ENCODE results near the gene WDR38. TPM values are rescaled to one million over a fixed set of nuclear protein-coding genes. Genes with fewer than 3 reads are reported as not detected.
"Not testable (repeated sequence)": the region's sequence is repeated elsewhere in the genome, so short reads cannot be mapped to it uniquely, and the experiment has no call there.

The WDR38 gene
- polyA plus RNA-seq, 3 donors: 0.30 to 0.46 (median 0.35) TPM

- no peak for DNase-seq (ENCODE audit: extremely low read depth in 1 of 11, low read depth in 9 of 11, low spot score in 4 of 11)
Measured at GRCh38 chr9:124828489-124829333, 24.5 kb upstream of the WDR38 start.

- no peak for DNase-seq (ENCODE audit: extremely low read depth in 1 of 11, low read depth in 9 of 11, low spot score in 4 of 11)
Measured at GRCh38 chr9:124829334-124829669, 24.0 kb upstream of the WDR38 start.

- DNase-seq (ENCODE audit: extremely low read depth in 1 of 11, low read depth in 9 of 11, low spot score in 4 of 11): no peak
Measured at GRCh38 chr9:124830593-124830992, 22.7 kb upstream of the WDR38 start.

- DNase-seq (ENCODE audit: extremely low read depth in 1 of 11, low read depth in 9 of 11, low spot score in 4 of 11): no peak
Measured at GRCh38 chr9:124831642-124832364, 21.5 kb upstream of the WDR38 start.

GRCh38 chr9:124834591-124834990, 18.7 kb upstream of the WDR38 start:
- DNase-seq (ENCODE audit: extremely low read depth in 1 of 11, low read depth in 9 of 11, low spot score in 4 of 11): no peak

DNA sequence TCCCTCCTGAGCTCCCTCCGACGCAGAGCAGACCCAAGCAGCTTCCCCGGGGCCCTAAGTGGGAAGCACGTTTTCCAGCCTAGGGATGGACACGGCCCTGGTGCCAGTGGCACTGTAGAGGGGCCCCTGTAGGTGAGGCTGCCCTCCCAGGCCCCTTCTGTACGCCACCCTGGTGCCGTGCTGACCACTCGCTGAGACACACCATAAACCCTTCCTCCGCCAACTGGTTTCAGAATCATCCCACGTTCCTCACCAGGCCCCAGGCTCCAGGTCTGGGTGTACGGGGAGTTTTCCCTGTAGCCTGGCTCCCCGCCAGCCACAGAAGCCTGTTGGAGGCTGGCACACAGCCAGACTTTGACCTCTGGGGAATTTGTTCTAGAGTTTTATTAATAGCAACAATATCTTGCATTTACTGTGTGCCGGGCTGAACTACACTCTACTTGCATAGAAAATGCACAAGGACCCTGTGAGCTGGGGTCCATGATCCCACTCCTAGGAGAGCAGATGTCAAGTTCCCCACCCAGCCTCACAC, 18.2 kb upstream of the WDR38 start:
- peak in 6 of 11 donors; percentile 39 to 74 (median 53) for DNase-seq (ENCODE audit: extremely low read depth in 1 of 11, low read depth in 9 of 11, low spot score in 4 of 11)

DNA sequence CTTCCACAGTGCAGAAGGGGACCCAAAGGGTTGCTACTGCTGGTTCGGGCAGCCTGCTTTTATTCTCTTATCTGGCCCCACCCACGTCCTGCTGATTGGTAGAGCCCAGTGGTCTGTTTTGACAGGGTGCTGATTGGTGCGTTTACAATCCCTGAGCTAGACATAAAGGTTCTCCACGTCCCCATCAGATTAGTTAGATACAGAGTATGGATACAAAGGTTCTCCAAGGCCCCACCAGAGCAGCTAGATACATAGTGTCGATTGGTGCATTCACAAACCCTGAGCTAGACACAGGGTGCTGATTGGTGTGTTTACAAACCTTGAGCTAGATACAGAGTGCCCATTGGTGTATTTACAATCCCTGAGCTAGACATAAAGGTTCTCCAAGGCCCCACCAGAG, 15.1 kb upstream of the WDR38 start:
- DNase-seq (ENCODE audit: extremely low read depth in 1 of 11, low read depth in 9 of 11, low spot score in 4 of 11): not testable (repeated sequence)

- not testable (repeated sequence) for DNase-seq (ENCODE audit: extremely low read depth in 1 of 11, low read depth in 9 of 11, low spot score in 4 of 11)
Measured at GRCh38 chr9:124838567-124839275, 14.5 kb upstream of the WDR38 start.

- DNase-seq (ENCODE audit: extremely low read depth in 1 of 11, low read depth in 9 of 11, low spot score in 4 of 11): no peak
Measured at GRCh38 chr9:124839612-124840299, 13.5 kb upstream of the WDR38 start.

DNA sequence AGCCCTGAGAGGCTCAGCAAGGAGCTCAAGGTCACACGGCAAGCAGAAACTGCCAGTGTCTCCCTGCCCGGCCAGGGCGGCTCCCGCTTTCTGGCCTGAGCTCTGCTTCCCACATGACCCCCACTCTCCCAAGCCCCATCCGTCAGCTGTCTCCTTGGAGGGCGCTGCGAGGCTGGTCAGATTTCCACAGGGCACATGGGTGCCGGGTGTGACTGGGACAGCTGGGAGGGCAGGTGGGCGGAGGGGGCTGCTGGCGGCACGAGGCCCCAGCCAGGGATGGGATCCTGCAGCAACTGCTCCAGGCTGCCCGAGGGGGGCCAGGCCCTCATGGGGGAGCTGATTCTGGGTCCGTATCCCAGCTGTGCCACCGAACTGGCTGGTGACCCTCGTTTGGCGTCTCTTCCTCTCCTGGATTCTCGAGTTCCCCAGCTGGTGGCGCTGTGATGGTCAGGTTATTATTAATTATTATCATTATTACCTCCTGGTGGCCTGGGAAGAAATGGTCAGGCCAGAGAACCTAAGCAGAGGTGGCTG, 12.9 kb upstream of the WDR38 start:
- no peak for DNase-seq (ENCODE audit: extremely low read depth in 1 of 11, low read depth in 9 of 11, low spot score in 4 of 11)

DNA sequence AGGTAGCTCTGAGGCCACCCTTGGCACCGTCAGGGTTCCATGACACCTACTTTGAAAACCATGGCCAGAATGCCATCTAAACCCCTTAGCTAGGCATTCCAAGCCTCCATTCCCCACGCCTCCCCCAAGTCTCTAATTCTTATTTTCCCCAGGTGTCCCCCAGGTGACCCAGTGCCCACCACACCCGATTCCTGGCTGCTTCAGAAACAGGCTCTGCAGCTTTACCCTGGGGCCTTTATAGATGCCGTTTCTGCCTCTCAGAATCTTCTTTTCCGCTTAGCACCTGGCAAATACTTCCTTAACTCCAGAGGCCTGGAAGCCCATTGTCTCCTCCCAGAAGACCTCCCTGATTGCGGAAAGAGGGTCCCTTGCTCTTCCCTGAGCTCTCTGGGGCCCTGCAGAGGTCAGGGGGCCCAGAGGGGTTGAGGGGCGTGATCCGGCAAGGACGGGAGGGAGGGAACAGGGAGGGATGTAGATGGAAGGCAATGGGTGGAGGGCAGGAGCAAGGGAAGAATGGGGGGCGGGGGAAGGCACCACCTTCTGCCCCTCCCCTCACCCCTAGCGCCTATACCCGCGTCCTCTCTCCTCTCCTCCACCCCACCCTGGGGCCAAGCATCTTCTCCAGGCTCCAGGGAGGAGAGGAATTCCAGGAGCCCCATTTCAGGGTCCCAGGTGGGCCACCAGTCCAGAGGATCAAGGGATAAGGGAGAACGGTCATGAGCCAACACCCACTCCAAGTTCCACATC, 12.0 kb upstream of the WDR38 start:
- no peak for DNase-seq (ENCODE audit: extremely low read depth in 1 of 11, low read depth in 9 of 11, low spot score in 4 of 11)

DNA sequence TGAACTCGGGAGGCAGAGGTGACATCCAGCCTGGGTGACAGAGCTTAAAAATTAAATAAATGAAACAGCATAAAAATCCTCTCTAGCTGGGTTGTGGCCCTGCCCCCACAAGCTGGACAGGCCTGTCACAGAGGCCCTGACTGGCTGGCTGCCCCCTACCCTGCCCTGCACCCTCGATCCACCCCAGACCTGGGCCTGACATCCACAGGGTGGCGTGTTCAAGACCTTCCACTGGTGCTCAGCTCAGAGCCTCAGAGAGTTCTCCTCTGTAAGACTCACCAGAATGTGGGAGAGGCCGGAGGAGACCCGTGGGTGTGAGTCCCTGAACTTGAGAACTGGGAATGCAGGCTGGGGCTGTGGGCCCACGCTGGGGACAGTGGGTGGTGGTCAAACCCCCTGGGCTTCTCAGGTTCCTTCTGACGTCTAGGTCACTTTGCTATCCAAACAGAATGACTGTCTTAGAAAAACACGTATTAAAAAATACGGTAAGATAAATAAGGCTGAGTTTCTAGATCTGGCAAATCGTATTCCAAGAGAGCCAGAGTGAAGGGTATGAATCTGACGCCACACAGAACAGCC, 9.7 kb upstream of the WDR38 start:
- no peak for DNase-seq (ENCODE audit: extremely low read depth in 1 of 11, low read depth in 9 of 11, low spot score in 4 of 11)

DNA sequence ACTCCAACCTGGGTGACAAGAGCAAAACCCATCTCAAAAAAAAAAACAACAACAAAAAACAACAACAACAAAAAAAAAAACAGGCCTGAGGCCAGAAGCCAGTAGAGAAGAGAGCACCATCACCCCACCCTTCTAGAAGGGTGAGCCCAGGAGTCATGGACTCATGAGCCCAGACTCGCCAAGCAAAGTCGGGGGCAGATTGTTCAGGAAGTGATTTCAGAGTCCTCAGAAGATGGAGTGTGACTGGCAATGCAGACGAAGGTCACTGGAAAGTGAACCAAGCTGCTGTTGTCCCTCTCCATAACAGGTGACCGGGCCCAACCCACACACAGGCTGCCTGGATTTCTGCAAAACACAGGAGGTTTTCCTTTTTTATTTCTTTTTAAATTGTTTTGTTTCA, 9.0 kb upstream of the WDR38 start:
- no peak for DNase-seq (ENCODE audit: extremely low read depth in 1 of 11, low read depth in 9 of 11, low spot score in 4 of 11)

GRCh38 chr9:124846467-124846866, 6.8 kb upstream of the WDR38 start:
- DNase-seq (ENCODE audit: extremely low read depth in 1 of 11, low read depth in 9 of 11, low spot score in 4 of 11): not testable (repeated sequence)

DNA sequence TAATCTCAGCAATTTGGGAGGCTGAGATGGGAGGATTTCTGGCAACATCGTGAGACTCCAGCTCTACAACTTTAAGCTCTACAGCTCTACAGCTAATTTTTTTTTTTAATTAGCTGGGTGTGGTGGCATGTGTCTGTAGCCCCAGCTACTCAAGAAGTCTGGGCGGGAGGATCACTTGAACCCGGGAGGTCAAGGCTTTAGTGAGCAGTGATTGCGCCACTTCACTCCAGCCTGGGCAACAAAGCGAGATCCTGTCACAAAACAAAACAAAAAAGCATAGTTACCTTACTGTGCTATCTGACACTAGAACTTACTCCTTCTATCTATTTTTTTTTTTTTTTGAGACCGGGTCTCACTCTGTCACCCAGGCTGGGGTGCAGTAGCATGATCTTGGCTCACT, 6.3 kb upstream of the WDR38 start:
- DNase-seq (ENCODE audit: extremely low read depth in 1 of 11, low read depth in 9 of 11, low spot score in 4 of 11): no peak

- DNase-seq (ENCODE audit: extremely low read depth in 1 of 11, low read depth in 9 of 11, low spot score in 4 of 11): peak in 1 of 11 donors; percentile 62
Measured at GRCh38 chr9:124849801-124850200, 3.5 kb upstream of the WDR38 start.

DNA sequence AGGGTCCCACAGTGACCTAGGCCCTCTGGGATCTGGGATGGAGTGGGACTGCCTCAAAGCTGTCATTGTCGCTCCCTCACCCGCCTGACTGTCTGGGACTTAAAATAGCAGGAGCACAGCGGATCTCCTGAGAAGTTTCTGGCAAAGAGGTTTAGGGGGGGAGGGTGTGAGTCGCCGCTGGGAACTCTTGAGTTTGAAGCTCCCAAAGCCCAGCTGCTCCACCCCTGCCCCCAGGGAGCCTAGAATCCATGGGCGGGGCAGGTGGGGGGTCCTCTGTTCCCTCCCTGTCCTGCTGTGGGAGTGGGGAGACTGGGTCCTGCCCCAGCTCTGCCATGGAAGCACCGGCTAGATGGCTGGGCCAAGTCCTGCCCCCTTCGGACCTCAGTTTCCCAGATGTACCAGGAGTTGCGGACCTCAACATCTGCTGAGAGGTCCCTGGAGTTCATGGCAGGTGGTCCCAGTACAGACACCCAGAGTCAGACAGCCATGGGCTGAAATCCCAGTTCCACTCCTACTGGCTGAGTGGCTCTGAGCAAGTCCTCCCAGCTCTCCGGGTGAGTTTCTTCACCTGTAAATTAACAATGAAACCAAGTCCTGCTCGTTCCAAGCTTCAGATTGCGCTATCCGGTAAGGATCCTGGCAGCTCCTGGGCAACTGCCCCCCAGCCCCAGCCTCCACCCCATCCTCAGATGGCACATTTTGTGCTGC, 985 bp upstream of the WDR38 start:
- DNase-seq (ENCODE audit: extremely low read depth in 1 of 11, low read depth in 9 of 11, low spot score in 4 of 11): no peak

Data from renal cortex interstitium (tissue), 11 donors.